Mesenchymal stem cell (in vitro differentiated cells and primary cell): ENCODE data around the gene HLCS.

Experiments
- DNase-seq: peaks from one replicate; pipeline ENCODE4 v3.0.0-alpha.2; 2013
- H2AFZ ChIP-seq: one replicate; pipeline ENCODE4 v1.6.1; 2013; ENCODE audit warnings: low read depth, mild to moderate bottlenecking, control low read depth, inconsistent platforms, low read length, moderate library complexity
- H2AK5ac ChIP-seq: 2 replicates; pipeline ENCODE4 v1.6.1; 2013; ENCODE audit warnings: low read length, moderate library complexity, mild to moderate bottlenecking, inconsistent platforms; ENCODE audit not compliant: severe bottlenecking
- H2BK120ac ChIP-seq: one replicate; pipeline ENCODE4 v1.6.1; 2013; ENCODE audit warnings: low read depth, mild to moderate bottlenecking, inconsistent platforms, low read length, moderate library complexity
- H2BK12ac ChIP-seq, 2 experiments: one replicate each; pipeline ENCODE4 v1.6.1; 2013; ENCODE audit warnings: inconsistent platforms in 2 of 2, low read length in 2 of 2, mild to moderate bottlenecking in 2 of 2, moderate library complexity in 2 of 2, control low read depth in 1 of 2
- H2BK15ac ChIP-seq: one replicate; pipeline ENCODE4 v1.6.1; 2013; ENCODE audit warnings: mild to moderate bottlenecking, low read depth, inconsistent platforms; ENCODE audit not compliant: poor library complexity, severe bottlenecking
- H2BK5ac ChIP-seq: 2 replicates; pipeline ENCODE4 v1.6.1; 2013; ENCODE audit warnings: low read depth, mild to moderate bottlenecking, low read length, control low read depth, inconsistent platforms; ENCODE audit not compliant: poor library complexity, severe bottlenecking
- H3K14ac ChIP-seq, 2 experiments: one replicate each; pipeline ENCODE4 v1.6.1; 2013; ENCODE audit warnings: inconsistent platforms in 2 of 2, low read length in 2 of 2, control low read depth in 1 of 2, mild to moderate bottlenecking in 1 of 2, moderate library complexity in 1 of 2
- H3K18ac ChIP-seq, 2 experiments: one replicate each; pipeline ENCODE4 v1.6.1; 2013; ENCODE audit warnings: inconsistent platforms in 2 of 2, low read length in 2 of 2, control low read depth in 1 of 2, low read depth in 1 of 2, mild to moderate bottlenecking in 1 of 2
- H3K23ac ChIP-seq, 2 experiments: one replicate each; pipeline ENCODE4 v1.6.1; 2013; ENCODE audit warnings: inconsistent platforms in 2 of 2, low read length in 2 of 2, mild to moderate bottlenecking in 2 of 2, moderate library complexity in 2 of 2, control low read depth in 1 of 2
- H3K27ac ChIP-seq: 2 replicates; pipeline ENCODE4 v1.5.1; 2013; ENCODE audit warnings: mild to moderate bottlenecking, moderate library complexity, low read length, control low read depth, inconsistent platforms; ENCODE audit not compliant: poor library complexity, severe bottlenecking
- H3K27me3 ChIP-seq, 2 experiments: 2 replicates each; pipeline versions ENCODE4 v1.6.1 to v1.7.0; 2013; ENCODE audit warnings: low read length in 2 of 2, mild to moderate bottlenecking in 2 of 2, moderate library complexity in 2 of 2, control low read depth in 1 of 2, inconsistent platforms in 1 of 2; ENCODE audit not compliant: control insufficient read depth in 1 of 2, insufficient read depth in 1 of 2
- H3K36me3 ChIP-seq, 2 experiments: 2 replicates each; pipeline versions ENCODE4 v1.6.1 to v1.7.0; 2013; ENCODE audit warnings: low read length in 2 of 2, control low read depth in 1 of 2, inconsistent platforms in 1 of 2, low read depth in 1 of 2, mild to moderate bottlenecking in 1 of 2; ENCODE audit not compliant: insufficient read depth in 2 of 2, control insufficient read depth in 1 of 2
- H3K4ac ChIP-seq, 2 experiments: one replicate each; pipeline ENCODE4 v1.6.1; 2013; ENCODE audit warnings: inconsistent platforms in 2 of 2, low read length in 2 of 2, mild to moderate bottlenecking in 2 of 2, moderate library complexity in 2 of 2, control low read depth in 1 of 2, low read depth in 1 of 2
- H3K4me1 ChIP-seq: 2 replicates; pipeline ENCODE4 v1.6.1; 2013; ENCODE audit warnings: low read depth, low read length, control low read depth; ENCODE audit not compliant: control insufficient read depth, insufficient read depth
- H3K4me2 ChIP-seq: 2 replicates; pipeline ENCODE4 v1.6.1; 2013; ENCODE audit warnings: low read length, mild to moderate bottlenecking, inconsistent platforms; ENCODE audit not compliant: poor library complexity, severe bottlenecking
- H3K4me3 ChIP-seq, 2 experiments: 2 replicates each; pipeline versions ENCODE4 v1.5.1 to v1.7.0; 2013; ENCODE audit warnings: low read length in 2 of 2, mild to moderate bottlenecking in 2 of 2, control low read depth in 1 of 2, low read depth in 1 of 2; ENCODE audit not compliant: insufficient read depth in 1 of 2
- H3K79me1 ChIP-seq: replicated peaks from 2 replicates; pipeline ENCODE4 v1.6.1; 2013; ENCODE audit warnings: mild to moderate bottlenecking, control low read depth, low read length, inconsistent platforms; ENCODE audit not compliant: poor library complexity, severe bottlenecking
- H3K9ac ChIP-seq: 2 replicates; pipeline ENCODE4 v1.7.0; 2013; ENCODE audit warnings: mild to moderate bottlenecking, low read length, moderate library complexity
- H3K9me3 ChIP-seq: 2 replicates; pipeline ENCODE4 v1.7.0; 2013; ENCODE audit warnings: mild to moderate bottlenecking, low read length; ENCODE audit not compliant: control insufficient read depth
- H4K8ac ChIP-seq: one replicate; pipeline ENCODE4 v1.6.1; 2013; ENCODE audit warnings: inconsistent platforms, mild to moderate bottlenecking, low read length, moderate library complexity
- H4K91ac ChIP-seq: one replicate; pipeline ENCODE4 v1.6.1; 2013; ENCODE audit warnings: mild to moderate bottlenecking, low read length, inconsistent platforms
- WGBS: methylation state at CpG from one replicate; pipeline ENCODE4 v1.1.7; 2013; ENCODE audit warnings: mixed read lengths; 5-methylcytosine and 5-hydroxymethylcytosine counted together

Gene HLCS

DNA sequence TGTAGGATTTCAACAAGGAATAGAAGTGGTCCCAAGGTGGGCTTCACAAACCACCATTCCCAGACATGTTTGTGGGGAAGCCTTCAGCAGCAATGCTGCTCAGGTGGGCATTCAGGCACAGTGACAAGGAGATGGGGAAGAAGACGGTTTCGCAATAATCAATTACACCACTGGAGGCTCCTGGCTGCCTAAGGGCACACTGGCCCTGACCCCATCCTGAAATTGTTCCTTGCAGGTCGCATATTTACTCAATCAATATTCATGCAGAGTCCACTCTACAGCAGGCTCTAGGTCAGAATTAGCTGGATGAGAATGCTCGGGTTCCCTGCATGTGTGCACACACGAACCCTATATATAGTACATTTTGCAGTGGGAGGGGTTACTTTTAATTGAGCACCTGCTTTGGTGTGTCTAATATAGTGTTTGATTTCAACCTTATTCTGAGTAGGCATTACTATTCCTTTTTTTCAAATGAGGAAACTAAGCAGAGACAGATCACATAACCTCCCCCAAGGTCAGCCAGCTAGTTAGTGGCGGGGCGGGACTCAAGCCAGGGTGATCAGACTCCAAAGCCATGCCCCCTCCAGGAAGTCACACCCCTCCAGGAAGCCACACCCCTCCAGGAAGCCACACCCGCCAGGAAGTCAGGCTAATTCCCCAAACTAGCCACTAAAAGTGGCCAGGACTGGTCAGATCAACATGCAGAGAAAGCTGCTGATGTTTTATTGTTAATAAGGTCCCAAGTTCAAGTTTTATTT lies 106.5 kb downstream of the HLCS start:
- Histone ChIP-seq H2BK5ac (no peak overlapping the region), H3K4ac (no peak overlapping the region), H3K79me1 (peaks cover 7% of the 10 kb centered on the region), H3K4me2 (no peak overlapping the region), H3K9me3 (no peaks in the 10 kb centered on the region), H3K27ac (peak overlapping the region; percentile 65), H3K27me3 (no peaks in the 10 kb centered on the region), H3K23ac (no peak overlapping the region), H2BK15ac (no peak overlapping the region), H3K4me1 (peaks cover 16% of the 10 kb centered on the region), H4K91ac (no peak overlapping the region), H2AFZ (no peak overlapping the region), H3K4me3 (no peak overlapping the region), H4K8ac (peak overlapping the region; percentile 2), H3K14ac (no peak overlapping the region), H3K18ac (peak overlapping the region in 1 of 2 experiments; percentile 50), H2BK120ac (no peak overlapping the region), H2AK5ac (peak overlapping the region; percentile 11), H3K9ac (no peak overlapping the region), H2BK12ac (peak overlapping the region in 1 of 2 experiments; percentile 10), H3K36me3 (no peaks in the 10 kb centered on the region)
- DNase-seq = peak; percentile 69
- WGBS = 53% methylated on average over 4 of the region's 8 CpGs

DNA sequence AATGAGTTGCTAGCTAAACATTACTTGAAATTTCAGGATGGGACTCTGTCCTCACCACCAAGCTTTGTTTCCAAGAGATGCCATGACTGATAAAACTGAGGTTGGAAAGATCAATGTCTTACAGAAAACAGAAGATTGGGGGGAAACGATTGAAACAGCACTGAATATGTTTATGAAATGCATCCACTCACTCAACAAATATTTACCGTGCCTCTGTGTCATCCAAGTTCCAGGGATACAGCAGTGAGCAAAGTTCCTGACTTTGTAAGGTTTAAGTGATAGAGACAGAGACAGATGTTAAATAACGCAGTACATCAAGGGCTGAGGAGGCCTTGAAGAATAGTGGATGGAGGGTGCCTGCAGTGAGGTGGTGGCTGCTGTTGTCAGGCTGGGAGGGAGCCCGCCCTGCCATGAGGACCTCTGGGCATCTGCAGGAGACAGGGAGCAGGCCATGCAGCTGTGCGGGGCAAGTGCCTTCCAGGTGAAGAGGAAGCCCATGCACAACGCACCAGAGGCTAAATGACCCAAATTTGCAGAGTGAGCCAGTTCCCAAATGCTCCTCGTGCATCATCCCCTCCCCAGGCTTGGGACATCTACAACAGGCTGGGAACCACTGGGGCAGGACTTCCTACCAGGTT lies 108.0 kb downstream of the HLCS start:
- Histone ChIP-seq H3K18ac (peak overlapping the region in 1 of 2 experiments; percentile 0), H3K4me2 (no peak overlapping the region), H3K79me1 (peaks cover 8% of the 10 kb centered on the region), H3K27me3 (no peaks in the 10 kb centered on the region), H3K4ac (no peak overlapping the region), H4K8ac (no peak overlapping the region), H2AFZ (no peak overlapping the region), H3K9ac (no peak overlapping the region), H4K91ac (no peak overlapping the region), H2AK5ac (no peak overlapping the region), H2BK120ac (no peak overlapping the region), H3K4me1 (peaks cover 15% of the 10 kb centered on the region), H3K36me3 (no peaks in the 10 kb centered on the region), H3K9me3 (no peaks in the 10 kb centered on the region), H2BK12ac (no peak overlapping the region), H3K27ac (no peak overlapping the region), H3K4me3 (no peak overlapping the region), H2BK5ac (no peak overlapping the region), H2BK15ac (no peak overlapping the region), H3K23ac (no peak overlapping the region), H3K14ac (peak overlapping the region in 1 of 2 experiments; percentile 45)
- peak; percentile 38 for DNase-seq
- WGBS = 69% methylated on average over 6 of the region's 7 CpGs

DNA sequence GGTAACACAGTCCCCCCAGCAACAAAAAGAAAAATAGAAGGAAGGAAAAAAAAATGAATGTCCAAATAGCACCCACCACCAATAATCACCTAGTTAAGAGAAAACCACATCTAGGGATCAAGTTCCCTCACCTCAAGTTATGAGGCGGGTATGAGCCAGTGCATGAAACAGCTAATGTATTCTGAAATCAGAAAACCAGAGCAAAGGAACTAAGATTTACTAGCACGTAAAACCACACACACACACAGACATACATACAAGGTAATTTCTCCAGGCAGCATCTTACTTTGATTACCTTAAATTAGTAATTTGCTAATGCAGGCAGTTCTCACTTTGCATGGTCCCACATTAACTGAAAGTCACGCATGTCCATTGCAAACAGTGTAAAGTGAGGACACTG lies 109.8 kb downstream of the HLCS start:
- no peaks in the 10 kb centered on the region for H3K36me3 ChIP-seq
- H2BK12ac ChIP-seq = no peak overlapping the region
- H3K9me3 ChIP-seq = no peaks in the 10 kb centered on the region
- peaks cover 14% of the 10 kb centered on the region for H3K79me1 ChIP-seq
- no peak overlapping the region for H3K14ac ChIP-seq
- WGBS = 98% methylated on average over 3 of the region's 3 CpGs
- no peak overlapping the region for H2BK5ac ChIP-seq
- no peaks in the 10 kb centered on the region for H3K27me3 ChIP-seq
- no peak overlapping the region for H3K18ac ChIP-seq
- no peak overlapping the region for H2BK120ac ChIP-seq
- H3K4me3 ChIP-seq = no peak overlapping the region
- H2AFZ ChIP-seq = no peak overlapping the region
- no peak overlapping the region for H3K9ac ChIP-seq
- H3K4me2 ChIP-seq = no peak overlapping the region
- no peak overlapping the region for H3K27ac ChIP-seq
- no peak overlapping the region for H4K8ac ChIP-seq
- DNase-seq = no peak
- H3K4ac ChIP-seq = no peak overlapping the region
- H4K91ac ChIP-seq = no peak overlapping the region
- H3K23ac ChIP-seq = no peak overlapping the region
- H2AK5ac ChIP-seq = no peak overlapping the region
- H3K4me1 ChIP-seq = peaks cover 16% of the 10 kb centered on the region
- H2BK15ac ChIP-seq = no peak overlapping the region

DNA sequence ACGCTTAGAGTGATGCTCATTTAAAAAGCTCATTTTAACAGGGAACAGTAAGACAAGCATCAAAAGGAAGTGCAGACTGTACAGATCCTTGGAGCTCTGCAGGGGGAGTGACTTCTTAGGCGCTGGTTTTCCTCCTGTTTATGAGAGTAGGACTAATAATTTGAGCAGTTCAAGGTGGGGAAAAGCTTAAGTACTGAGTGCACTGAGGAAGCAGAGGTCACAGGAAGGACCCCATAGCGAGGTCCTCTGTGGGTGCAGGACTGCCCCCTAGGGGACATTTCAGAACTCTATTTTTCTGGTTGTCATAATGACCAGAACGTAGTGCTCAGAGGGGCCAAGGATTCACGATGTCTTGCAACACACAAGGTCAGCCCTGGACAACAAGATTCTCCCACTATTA lies 112.1 kb downstream of the HLCS start:
- Histone ChIP-seq H3K27ac (no peak overlapping the region), H3K27me3 (no peaks in the 10 kb centered on the region), H3K18ac (no peak overlapping the region), H2AK5ac (no peak overlapping the region), H2BK12ac (no peak overlapping the region), H2BK15ac (no peak overlapping the region), H3K4ac (no peak overlapping the region), H3K4me1 (peaks cover 11% of the 10 kb centered on the region), H2BK120ac (no peak overlapping the region), H3K9ac (no peak overlapping the region), H4K91ac (no peak overlapping the region), H3K23ac (no peak overlapping the region), H3K9me3 (no peaks in the 10 kb centered on the region), H2AFZ (no peak overlapping the region), H3K79me1 (peaks cover 17% of the 10 kb centered on the region), H3K4me3 (no peak overlapping the region), H4K8ac (no peak overlapping the region), H3K4me2 (no peak overlapping the region), H3K14ac (no peak overlapping the region), H3K36me3 (no peaks in the 10 kb centered on the region), H2BK5ac (no peak overlapping the region)
- 42% methylated on average over 5 of the region's 5 CpGs for WGBS
- DNase-seq = peak; percentile 63
